HG03095 (cell line): ENCODE measurements around the gene TMEM198.

Experiments
- ATAC-seq: cut with Tn5 transposase; IDR thresholded peaks from one replicate; pipeline ENCODE4 v1.9.1; 2021; ENCODE audit warnings: moderate library complexity; ENCODE audit not compliant: unreplicated experiment

The TMEM198 gene

GRCh38 chr2:219561179-219562048 lies 17.6 kb downstream of the TMEM198 start:
- no peak for ATAC-seq

- no peak for ATAC-seq
Measured at GRCh38 chr2:219562049-219563020, 18.5 kb downstream of the TMEM198 start.

- no peak for ATAC-seq
Measured at GRCh38 chr2:219563271-219563928, 19.6 kb downstream of the TMEM198 start.

- ATAC-seq = no peak
Measured at GRCh38 chr2:219565130-219566080, 21.6 kb downstream of the TMEM198 start.

GRCh38 chr2:219566640-219567039 lies 22.8 kb downstream of the TMEM198 start:
- ATAC-seq = no peak

GRCh38 chr2:219567131-219567530 lies 23.3 kb downstream of the TMEM198 start:
- ATAC-seq = no peak

GRCh38 chr2:219567791-219568361 lies 24.0 kb downstream of the TMEM198 start:
- ATAC-seq = no peak

- no peak for ATAC-seq
Measured at GRCh38 chr2:219569041-219569440, 25.2 kb downstream of the TMEM198 start.

- ATAC-seq = no peak
Measured at GRCh38 chr2:219569635-219570034, 25.8 kb downstream of the TMEM198 start.

- no peak for ATAC-seq
Measured at GRCh38 chr2:219570194-219570923, 26.5 kb downstream of the TMEM198 start.

- ATAC-seq = no peak
Measured at GRCh38 chr2:219570924-219571310, 27.1 kb downstream of the TMEM198 start.

GRCh38 chr2:219571311-219572236 lies 27.7 kb downstream of the TMEM198 start, which contains the start of gene OBSL1:
TSS of gene OBSL1 (minus strand) at chr2:219571539. CDS start at chr2:219571232, 307 bp downstream.
- no peak for ATAC-seq

GRCh38 chr2:219572237-219573001 lies 28.6 kb downstream of the TMEM198 start, which contains the start of gene INHA:
TSS of gene INHA (plus strand) at chr2:219572310. CDS start at chr2:219572375, 65 bp downstream.
- ATAC-seq = no peak

GRCh38 chr2:219573166-219573565 lies 29.3 kb downstream of the TMEM198 start:
- ATAC-seq = no peak

GRCh38 chr2:219574484-219575311 lies 30.9 kb downstream of the TMEM198 start:
- ATAC-seq = no peak
